PC-9 (cell line): ENCODE data around the gene LHFPL2. TPM values are rescaled to one million over a fixed set of nuclear protein-coding genes. Genes with fewer than 3 reads are reported as not detected.

Experiments
- BruUV-seq: library from RNA; stranded (reverse); fragments of 400-500 nt; replicated peaks from 2 replicates; lab custom pipeline; 2021; lab: Mats Ljungman, UMichigan
- CTCF ChIA-PET: fragments of 300-600 bp; sonication (Branson Sonifier 250); formaldehyde crosslinking; loops from one replicate; lab custom pipeline; 2022; ENCODE audit warnings: antibody characterized with exemption; lab: Charles Lee
- POLR2A ChIA-PET: fragments of 300-600 bp; sonication (Branson Sonifier 250); formaldehyde crosslinking; loops from one replicate; lab custom pipeline; 2022; ENCODE audit warnings: antibody characterized with exemption; ENCODE audit not compliant: unreplicated experiment; lab: Charles Lee
- DNase-seq, 2 experiments: peaks; one replicate each; pipeline versions ENCODE4 v3.0.0 to v3.0.0-alpha.2; 2015 to 2022; ENCODE audit warnings: mixed read lengths in 1 of 2
- H2AFZ ChIP-seq: fragments of 200-600 bp; sonication (generic); 2 replicates; pipeline ENCODE4 v1.8.1; 2017; ENCODE audit warnings: antibody characterized with exemption
- H3F3A ChIP-seq: fragments of 200-600 bp; sonication (generic); 2 replicates; pipeline ENCODE4 v1.8.1; 2017; ENCODE audit warnings: antibody characterized with exemption, mild to moderate bottlenecking, low read depth; ENCODE audit not compliant: insufficient read depth
- H3K27ac ChIP-seq: fragments of 200-600 bp; sonication (generic); 2 replicates; pipeline ENCODE4 v1.6.1; 2016; ENCODE audit warnings: mixed run types
- H3K27me3 ChIP-seq: fragments of 200-600 bp; sonication (generic); 2 replicates; pipeline ENCODE4 v1.6.1; 2016; ENCODE audit warnings: low read depth, mixed run types; ENCODE audit not compliant: insufficient read depth
- H3K36me3 ChIP-seq: fragments of 200-600 bp; sonication (generic); 2 replicates; pipeline ENCODE4 v1.6.1; 2016; ENCODE audit warnings: low read depth, mixed run types
- H3K4me1 ChIP-seq: fragments of 200-600 bp; sonication (generic); replicated peaks from 2 replicates; pipeline ENCODE4 v1.6.1; 2016; ENCODE audit warnings: mixed run types; ENCODE audit not compliant: insufficient read depth
- H3K4me2 ChIP-seq: fragments of 200-600 bp; sonication (generic); 2 replicates; pipeline ENCODE4 v1.6.1; 2017; ENCODE audit warnings: mixed run types
- H3K4me3 ChIP-seq: fragments of 200-600 bp; sonication (generic); 2 replicates; pipeline ENCODE4 v1.6.1; 2016; ENCODE audit warnings: mixed run types
- H3K79me2 ChIP-seq: fragments of 200-600 bp; sonication (generic); 2 replicates; pipeline ENCODE4 v1.6.1; 2017; ENCODE audit warnings: low read depth, mixed run types
- H3K9me2 ChIP-seq: fragments of 200-600 bp; sonication (generic); 2 replicates; pipeline ENCODE4 v1.8.1; 2017; ENCODE audit warnings: mild to moderate bottlenecking; ENCODE audit not compliant: insufficient read depth
- H3K9me3 ChIP-seq: fragments of 200-600 bp; sonication (generic); 2 replicates; pipeline ENCODE4 v1.8.1; 2016; ENCODE audit warnings: low read depth; ENCODE audit not compliant: insufficient read depth
- H4K20me1 ChIP-seq: fragments of 200-600 bp; sonication (generic); 2 replicates; pipeline ENCODE4 v1.8.1; 2017; ENCODE audit not compliant: insufficient read depth
- EZH2 ChIP-seq: fragments of 200-600 bp; sonication (generic); IDR thresholded peaks from 2 replicates; pipeline ENCODE4 v1.8.0; 2017; ENCODE audit warnings: antibody characterized with exemption, low read depth
- intact Hi-C: fragments of 100-400 bp; cut with micrococcal nuclease; formaldehyde crosslinking; loops from one replicate; pipeline ENCODE4 v1.10.0; 2022; ENCODE audit not compliant: unreplicated experiment
- total RNA-seq: library from RNA; stranded (reverse); gene quantifications from 2 replicates; pipeline ENCODE4 v1.2.3, GENCODE V29; 2021
- TF ChIP-seq, protein P1 (sequence below): fragments of 200-600 bp; sonication (generic); conservative IDR thresholded peaks from 2 replicates; pipeline ENCODE4 v1.6.1; 2017; ENCODE audit warnings: mixed run types, antibody characterized with exemption, mild to moderate bottlenecking, moderate library complexity

LHFPL2 gene
- total RNA-seq, 1 experiment from 2014 or later = 10.1 TPM

DNA sequence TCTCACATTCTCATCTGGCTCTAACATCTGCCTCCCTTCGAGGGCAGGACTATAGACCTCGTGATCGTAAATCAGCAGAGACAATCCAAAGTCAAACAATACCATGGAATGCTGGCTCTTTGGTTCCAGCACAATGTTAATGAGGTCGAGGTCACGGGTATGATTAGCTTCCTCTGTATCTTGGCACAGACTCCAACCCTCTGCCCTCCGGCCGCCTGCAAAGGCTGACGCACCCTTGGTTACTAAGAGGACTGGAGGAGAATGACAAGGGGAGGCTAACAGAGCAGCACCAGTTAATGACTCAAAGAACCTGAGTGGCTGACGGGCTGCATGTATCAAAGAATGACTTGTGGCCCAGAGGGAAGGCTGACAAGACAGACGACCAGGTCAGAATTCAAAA lies 10.1 kb downstream of the LHFPL2 start:
- intact Hi-C loops = loop anchor here (1.0 kb wide), 1 partner anchor 43 kb away; no protein-coding TSS in a partner anchor
- CTCF ChIA-PET = no interaction called here
- DNase-seq = peak; percentile 88 to 94
- peaks cover 48% of the 10 kb centered on the region for H3K4me1 ChIP-seq
- peaks cover 81% of the 10 kb centered on the region for H3K79me2 ChIP-seq
- H3K9me2 ChIP-seq = no peaks in the 10 kb centered on the region
- H3K27ac ChIP-seq = peak overlapping the region; percentile 75
- no peak overlapping the region for H2AFZ ChIP-seq
- POLR2A ChIA-PET = interaction anchor here (0.6 kb wide), 3 partner anchors 109 to 131 kb away, joined by 5 to 6 read pairs (median 5); no protein-coding TSS in a partner anchor
- no TSS peak for BruUV-seq
- peak overlapping the region; percentile 40 for H3K4me2 ChIP-seq
- H3K27me3 ChIP-seq = no peaks in the 10 kb centered on the region
- no peaks in the 10 kb centered on the region for H3K9me3 ChIP-seq
- no peaks in the 10 kb centered on the region for H4K20me1 ChIP-seq
- TF ChIP-seq EZH2 = no peak
- TF ChIP-seq, protein P1, sequence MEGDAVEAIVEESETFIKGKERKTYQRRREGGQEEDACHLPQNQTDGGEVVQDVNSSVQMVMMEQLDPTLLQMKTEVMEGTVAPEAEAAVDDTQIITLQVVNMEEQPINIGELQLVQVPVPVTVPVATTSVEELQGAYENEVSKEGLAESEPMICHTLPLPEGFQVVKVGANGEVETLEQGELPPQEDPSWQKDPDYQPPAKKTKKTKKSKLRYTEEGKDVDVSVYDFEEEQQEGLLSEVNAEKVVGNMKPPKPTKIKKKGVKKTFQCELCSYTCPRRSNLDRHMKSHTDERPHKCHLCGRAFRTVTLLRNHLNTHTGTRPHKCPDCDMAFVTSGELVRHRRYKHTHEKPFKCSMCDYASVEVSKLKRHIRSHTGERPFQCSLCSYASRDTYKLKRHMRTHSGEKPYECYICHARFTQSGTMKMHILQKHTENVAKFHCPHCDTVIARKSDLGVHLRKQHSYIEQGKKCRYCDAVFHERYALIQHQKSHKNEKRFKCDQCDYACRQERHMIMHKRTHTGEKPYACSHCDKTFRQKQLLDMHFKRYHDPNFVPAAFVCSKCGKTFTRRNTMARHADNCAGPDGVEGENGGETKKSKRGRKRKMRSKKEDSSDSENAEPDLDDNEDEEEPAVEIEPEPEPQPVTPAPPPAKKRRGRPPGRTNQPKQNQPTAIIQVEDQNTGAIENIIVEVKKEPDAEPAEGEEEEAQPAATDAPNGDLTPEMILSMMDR = no peak
- no peak overlapping the region; the same call in 1 of the 2 replicates for H3K4me3 ChIP-seq
- no peaks in the 10 kb centered on the region for H3K36me3 ChIP-seq
- peaks cover 3% of the 10 kb centered on the region; the same call in 1 of the 2 replicates for H3F3A ChIP-seq

DNA sequence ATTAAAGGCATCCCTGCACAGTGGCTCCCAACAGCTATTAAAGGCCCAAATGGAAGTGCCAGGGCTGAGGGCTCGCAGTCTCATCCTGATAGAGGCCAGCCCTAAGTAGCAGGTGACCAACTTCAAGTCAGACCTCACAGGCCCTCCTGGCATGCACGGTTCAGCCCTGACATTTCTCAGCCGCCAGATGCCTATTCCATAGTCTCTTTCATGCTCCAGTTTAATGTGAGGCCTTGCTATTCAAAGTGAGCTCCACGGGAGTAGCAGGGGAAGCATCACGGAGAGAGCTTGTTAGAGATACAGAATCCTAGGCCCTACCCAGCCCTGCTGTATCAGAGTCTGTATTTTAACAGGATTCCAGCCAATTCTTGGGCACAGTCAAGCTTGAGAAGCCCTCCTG lies 11.1 kb downstream of the LHFPL2 start:
- no peak overlapping the region for H3K4me3 ChIP-seq
- no peaks in the 10 kb centered on the region for H4K20me1 ChIP-seq
- H3K79me2 ChIP-seq = peaks cover 72% of the 10 kb centered on the region
- intact Hi-C loops = no loop called here
- CTCF ChIA-PET = no interaction called here
- no peaks in the 10 kb centered on the region for H3K9me3 ChIP-seq
- DNase-seq = no peak
- H3K4me1 ChIP-seq = peaks cover 54% of the 10 kb centered on the region
- no peaks in the 10 kb centered on the region for H3K27me3 ChIP-seq
- no peak overlapping the region for H3K4me2 ChIP-seq
- no peak for TF ChIP-seq EZH2
- TF ChIP-seq, protein P1 = no peak
- no peak overlapping the region; the same call in 1 of the 2 replicates for H3K27ac ChIP-seq
- H3K36me3 ChIP-seq = no peaks in the 10 kb centered on the region
- no peak overlapping the region for H2AFZ ChIP-seq
- H3K9me2 ChIP-seq = no peaks in the 10 kb centered on the region
- BruUV-seq = no TSS peak
- H3F3A ChIP-seq = peaks cover 7% of the 10 kb centered on the region
- POLR2A ChIA-PET = interaction anchor here (0.6 kb wide), 1 partner anchor 164 kb away, joined by 3 read pairs; no protein-coding TSS in a partner anchor

DNA sequence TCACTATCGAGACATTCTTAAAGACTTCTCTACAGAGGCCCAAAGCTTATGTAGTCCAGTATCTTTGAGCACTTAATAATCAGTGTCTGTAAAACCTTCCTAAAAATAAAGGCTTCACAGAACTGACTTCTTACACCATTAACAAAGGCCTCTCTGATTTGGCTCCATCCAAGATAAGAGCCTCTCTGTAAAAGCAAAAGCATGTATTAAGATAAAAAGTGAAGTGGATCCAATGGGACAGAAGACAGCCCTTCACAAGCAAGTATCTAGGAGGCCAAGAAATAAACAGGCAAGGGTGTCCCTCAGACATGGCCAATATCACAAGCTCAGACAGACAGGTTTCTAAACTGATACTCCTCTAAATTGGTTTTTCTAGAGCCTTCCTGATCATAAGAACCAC lies 11.9 kb downstream of the LHFPL2 start:
- CTCF ChIA-PET = no interaction called here
- Histone ChIP-seq H3K9me2 (no peaks in the 10 kb centered on the region), H3K27me3 (no peaks in the 10 kb centered on the region), H3K27ac (no peak overlapping the region), H3K4me2 (no peak overlapping the region), H2AFZ (no peak overlapping the region), H3F3A (peaks cover 12% of the 10 kb centered on the region), H3K79me2 (peaks cover 66% of the 10 kb centered on the region), H3K36me3 (no peaks in the 10 kb centered on the region), H4K20me1 (no peaks in the 10 kb centered on the region), H3K4me3 (no peak overlapping the region), H3K9me3 (no peaks in the 10 kb centered on the region), H3K4me1 (peaks cover 60% of the 10 kb centered on the region)
- POLR2A ChIA-PET = interaction anchor here (0.6 kb wide), 2 partner anchors 27 to 165 kb away, joined by 3 to 9 read pairs; no protein-coding TSS in a partner anchor
- no peak for DNase-seq
- intact Hi-C loops = no loop called here
- no TSS peak for BruUV-seq
- TF ChIP-seq, protein P1 = no peak
- TF ChIP-seq EZH2 = no peak
